IMR-90 (cell line): Measurements from ENCODE around the gene RIMBP2. TPM values are rescaled to one million over a fixed set of nuclear protein-coding genes. Genes with fewer than 3 reads are reported as not detected.

Experiments used
- ATAC-seq: fragments of 200-7000 bp; cut with Tn5 transposase; 2 replicates; pipeline ENCODE4 v1.9.1; 2020; ENCODE audit warnings: low read depth, mild to moderate bottlenecking, moderate library complexity
- BruUV-seq: library from RNA; stranded (reverse); fragments of 400-500 nt; replicated peaks from 2 replicates; lab custom pipeline; 2021; lab: Mats Ljungman, UMichigan
- CTCF ChIA-PET: fragments of 300-600 bp; formaldehyde crosslinking; extraction: SDS; loops from one replicate; lab custom pipeline; 2021; ENCODE audit warnings: antibody characterized with exemption; lab: Yijun Ruan, JAX
- POLR2A ChIA-PET: fragments of 300-600 bp; sonication (Branson Sonifier 250); formaldehyde crosslinking; loops from one replicate; lab custom pipeline; 2022; ENCODE audit warnings: antibody characterized with exemption; ENCODE audit not compliant: unreplicated experiment; lab: Charles Lee
- DNase-seq: peaks from one replicate; pipeline ENCODE4 v3.0.0; 2013
- H2AFZ ChIP-seq: replicated peaks from 2 replicates; pipeline ENCODE3; 2013; ENCODE audit warnings: low read length, mild to moderate bottlenecking; ENCODE audit not compliant: poor library complexity
- H2AK5ac ChIP-seq: 2 replicates; pipeline ENCODE4 v1.6.1; 2013; ENCODE audit warnings: low read depth, low read length, inconsistent platforms
- H2AK9ac ChIP-seq: replicated peaks from 2 replicates; pipeline ENCODE3; 2013; ENCODE audit warnings: mild to moderate bottlenecking, low read depth, low read length, moderate library complexity; ENCODE audit not compliant: poor library complexity
- H2BK120ac ChIP-seq: 2 replicates; pipeline ENCODE4 v1.6.1; 2013; ENCODE audit warnings: low read depth, low read length, inconsistent platforms
- H2BK15ac ChIP-seq: 3 replicates; pipeline ENCODE4 v1.6.1; 2013; ENCODE audit warnings: low read depth, low read length, inconsistent platforms
- H2BK20ac ChIP-seq: 2 replicates; pipeline ENCODE4 v1.6.1; 2013; ENCODE audit warnings: low read depth, mild to moderate bottlenecking, inconsistent platforms, low read length, moderate library complexity
- H2BK5ac ChIP-seq: 2 replicates; pipeline ENCODE4 v1.6.1; 2013; ENCODE audit warnings: mild to moderate bottlenecking, low read depth, low read length, inconsistent platforms; ENCODE audit not compliant: poor library complexity, severe bottlenecking
- H3K14ac ChIP-seq: replicated peaks from 2 replicates; pipeline ENCODE4 v1.6.1; 2013; ENCODE audit warnings: low read depth, low read length, inconsistent platforms
- H3K18ac ChIP-seq: 2 replicates; pipeline ENCODE4 v1.6.1; 2013; ENCODE audit warnings: low read depth, low read length, control low read depth
- H3K23ac ChIP-seq: 2 replicates; pipeline ENCODE4 v1.6.1; 2013; ENCODE audit warnings: low read depth, low read length, inconsistent platforms
- H3K27ac ChIP-seq: 2 replicates; pipeline ENCODE4 v1.5.1; 2013; ENCODE audit warnings: mild to moderate bottlenecking, control low read depth, low read length; ENCODE audit not compliant: insufficient read depth
- H3K27me3 ChIP-seq: 2 replicates; pipeline ENCODE4 v1.6.1; 2013; ENCODE audit warnings: low read length; ENCODE audit not compliant: control insufficient read depth, insufficient read depth
- H3K36me3 ChIP-seq: 2 replicates; pipeline ENCODE4 v1.6.1; 2013; ENCODE audit warnings: low read length, mixed read lengths; ENCODE audit not compliant: control insufficient read depth, insufficient read depth
- H3K4ac ChIP-seq: 2 replicates; pipeline ENCODE4 v1.6.1; 2013; ENCODE audit warnings: low read depth, low read length, inconsistent platforms
- H3K4me1 ChIP-seq: 2 replicates; pipeline ENCODE4 v1.6.1; 2013; ENCODE audit warnings: low read length, mixed read lengths; ENCODE audit not compliant: control insufficient read depth, insufficient read depth
- H3K4me2 ChIP-seq: 2 replicates; pipeline ENCODE4 v1.6.1; 2013; ENCODE audit warnings: low read depth, mild to moderate bottlenecking, control low read depth, low read length, moderate library complexity
- H3K4me3 ChIP-seq: 2 replicates; pipeline ENCODE4 v1.5.1; 2013; ENCODE audit warnings: low read depth, mild to moderate bottlenecking, control low read depth, low read length, moderate library complexity; ENCODE audit not compliant: insufficient read depth
- H3K56ac ChIP-seq: 2 replicates; pipeline ENCODE4 v1.6.1; 2013; ENCODE audit warnings: low read length, inconsistent platforms; ENCODE audit not compliant: insufficient read depth; ENCODE audit errors: extremely low read depth
- H3K79me1 ChIP-seq, 2 experiments: 2 replicates each; pipeline ENCODE4 v1.6.1; 2013; ENCODE audit warnings: low read length in 2 of 2, inconsistent platforms in 1 of 2, low read depth in 1 of 2
- H3K9ac ChIP-seq: 2 replicates; pipeline ENCODE4 v1.6.1; 2013; ENCODE audit warnings: low read depth, low read length, control low read depth
- H3K9me1 ChIP-seq: 2 replicates; pipeline ENCODE4 v1.6.1; 2013; ENCODE audit warnings: low read length, inconsistent platforms; ENCODE audit not compliant: insufficient read depth
- H3K9me3 ChIP-seq: 2 replicates; pipeline ENCODE4 v1.6.1; 2013; ENCODE audit warnings: low read length; ENCODE audit not compliant: control insufficient read depth, insufficient read depth
- H4K20me1 ChIP-seq: 2 replicates; pipeline ENCODE4 v1.6.1; 2013; ENCODE audit warnings: low read length, inconsistent platforms; ENCODE audit not compliant: insufficient read depth
- H4K5ac ChIP-seq: 2 replicates; pipeline ENCODE4 v1.6.1; 2013; ENCODE audit warnings: mild to moderate bottlenecking, low read depth, low read length, control low read depth
- H4K8ac ChIP-seq, 2 experiments: 2 replicates each; pipeline ENCODE4 v1.6.1; 2013; ENCODE audit warnings: low read depth in 2 of 2, low read length in 2 of 2, control low read depth in 1 of 2, inconsistent platforms in 1 of 2
- H4K91ac ChIP-seq: 2 replicates; pipeline ENCODE4 v1.6.1; 2013; ENCODE audit warnings: low read depth, low read length, inconsistent platforms; ENCODE audit not compliant: insufficient read depth
- BHLHE40 ChIP-seq: fragments of 150-350 bp; IDR thresholded peaks from 2 replicates; pipeline ENCODE4 v1.6.1; 2016; ENCODE audit warnings: mild to moderate bottlenecking, low read depth, low read length
- CEBPB ChIP-seq: IDR thresholded peaks from 2 replicates; pipeline ENCODE4 v1.6.1; 2012; ENCODE audit warnings: low read depth, low read length, improper control_type of control experiment
- CHD1 ChIP-seq: IDR thresholded peaks from 2 replicates; pipeline ENCODE4 v1.6.1; 2012; ENCODE audit warnings: low read depth, low read length, improper control_type of control experiment
- CTCF ChIP-seq: conservative IDR thresholded peaks from 2 replicates; pipeline ENCODE4 v1.5.1; 2012; ENCODE audit warnings: mild to moderate bottlenecking, low read depth, low read length, improper control_type of control experiment
- ELK1 ChIP-seq: fragments of 150-350 bp; IDR thresholded peaks from 2 replicates; pipeline ENCODE4 v1.6.1; 2016; ENCODE audit warnings: low read depth, mild to moderate bottlenecking, low read length, moderate library complexity, borderline replicate concordance
- FOS ChIP-seq: fragments of 150-350 bp; IDR thresholded peaks from 2 replicates; pipeline ENCODE4 v1.6.1; 2016; ENCODE audit warnings: low read depth, low read length
- MAZ ChIP-seq: IDR thresholded peaks from 2 replicates; pipeline ENCODE4 v1.6.1; 2012; ENCODE audit warnings: low read depth, mild to moderate bottlenecking, low read length, improper control_type of control experiment, moderate library complexity, borderline replicate concordance
- MXI1 ChIP-seq: IDR thresholded peaks from 2 replicates; pipeline ENCODE4 v1.6.1; 2012; ENCODE audit warnings: low read depth, mild to moderate bottlenecking, low read length, moderate library complexity, borderline replicate concordance
- NFE2L2 ChIP-seq: fragments of 150-350 bp; IDR thresholded peaks from 2 replicates; pipeline ENCODE4 v1.6.1; 2016; ENCODE audit warnings: low read depth, mild to moderate bottlenecking, low read length
- POLR2A ChIP-seq: IDR thresholded peaks from 2 replicates; pipeline ENCODE4 v1.6.1; 2012; ENCODE audit warnings: mild to moderate bottlenecking, low read depth, low read length
- RCOR1 ChIP-seq: IDR thresholded peaks from 2 replicates; pipeline ENCODE4 v1.6.1; 2012; ENCODE audit warnings: mild to moderate bottlenecking, low read length, improper control_type of control experiment; ENCODE audit not compliant: insufficient replicate concordance
- RFX5 ChIP-seq: IDR thresholded peaks from 2 replicates; pipeline ENCODE4 v1.8.0; 2012; ENCODE audit warnings: low read depth, mild to moderate bottlenecking, low read length, moderate library complexity
- SMC3 ChIP-seq: fragments of 150-350 bp; IDR thresholded peaks from 2 replicates; pipeline ENCODE4 v1.6.1; 2016; ENCODE audit warnings: low read depth, mild to moderate bottlenecking, antibody characterized with exemption, low read length, moderate library complexity
- USF2 ChIP-seq: fragments of 150-350 bp; IDR thresholded peaks from 2 replicates; pipeline ENCODE4 v1.6.1; 2017; ENCODE audit warnings: mild to moderate bottlenecking, antibody characterized with exemption, low read length, low read depth
- WGBS, 2 experiments: methylation state at CpG; one replicate each; pipeline versions ENCODE4 v1.1.5 to v1.1.7; 2013; ENCODE audit warnings: missing lambda C conversion rate in 2 of 2; ENCODE audit not compliant: insufficient read length in 1 of 2; ENCODE audit errors: extremely low coverage in 2 of 2; 5-methylcytosine and 5-hydroxymethylcytosine counted together
- dilution Hi-C: fragments of 300-500 bp; cut with HindIII; formaldehyde crosslinking; loops from one replicate; pipeline ENCODE4 v1.14.3; 2018; ENCODE audit warnings: low sequenced_read_pairs; ENCODE audit not compliant: unreplicated experiment
- in situ Hi-C: fragments of 300-500 bp; cut with MboI; formaldehyde crosslinking; loops from 3 replicates; pipeline ENCODE4 v1.14.3; 2019; ENCODE audit warnings: low sequenced_read_pairs, inconsistent platforms, mixed read lengths
- intact Hi-C: fragments of 100-400 bp; cut with micrococcal nuclease; formaldehyde crosslinking; loops from 2 replicates; pipeline ENCODE4 v1.10.0; 2022
- polyA plus RNA-seq, 3 experiments: library from polyadenylated mRNA; depleted of rRNA; stranded (reverse); fragments of >200 nt; gene quantifications; 2 replicates each; pipeline ENCODE4 v1.2.3, GENCODE V29; 2012; ENCODE audit warnings: low replicate concordance in 1 of 3
- total RNA-seq: library from RNA; depleted of rRNA; stranded (reverse); fragments of >200 nt; gene quantifications from 2 replicates; pipeline ENCODE4 v1.2.3, GENCODE V29; 2012

Gene RIMBP2
- total and polyA plus RNA-seq, 2 of the 4 experiments (the other 2 are of a cell fraction) = not detected

GRCh38 chr12:130592641-130593040 is 123.5 kb downstream of the RIMBP2 start:
- H4K8ac ChIP-seq = no peak overlapping the region
- no peaks in the 10 kb centered on the region for H3K36me3 ChIP-seq
- no peaks in the 10 kb centered on the region for H3K27me3 ChIP-seq
- H2BK20ac ChIP-seq = no peak overlapping the region
- no peak overlapping the region for H2AK9ac ChIP-seq
- in situ Hi-C loops (no loop called here), dilution Hi-C loops (no loop called here), intact Hi-C loops (no loop called here)
- no peak overlapping the region for H3K23ac ChIP-seq
- no peak overlapping the region for H3K4me3 ChIP-seq
- POLR2A ChIA-PET = no interaction called here
- no peak overlapping the region for H3K27ac ChIP-seq
- 78% methylated on average over 13 of the region's 23 CpGs; no CpG with 5 or more reads in 1 of the 2 experiments for WGBS, 2 experiments
- DNase-seq = no peak
- no peak overlapping the region for H2BK15ac ChIP-seq
- H3K18ac ChIP-seq = no peak overlapping the region
- no peak overlapping the region for H3K14ac ChIP-seq
- H3K4me1 ChIP-seq = no peaks in the 10 kb centered on the region
- ATAC-seq = no peak
- H2AFZ ChIP-seq = no peak overlapping the region
- no peaks in the 10 kb centered on the region for H3K79me1 ChIP-seq
- no peak overlapping the region for H3K4me2 ChIP-seq
- no peak overlapping the region for H4K91ac ChIP-seq
- no peak overlapping the region for H3K4ac ChIP-seq
- H2BK120ac ChIP-seq = no peak overlapping the region
- no TSS peak for BruUV-seq
- TF ChIP-seq ELK1 = no peak
- TF ChIP-seq FOS = no peak
- TF ChIP-seq POLR2A = no peak
- TF ChIP-seq CEBPB = no peak
- no peak for TF ChIP-seq SMC3
- no peak for TF ChIP-seq MXI1
- TF ChIP-seq USF2 = no peak
- no peak for TF ChIP-seq RCOR1
- TF ChIP-seq MAZ = no peak
- no peak for TF ChIP-seq CHD1
- no peak for TF ChIP-seq BHLHE40
- TF ChIP-seq CTCF = no peak
- no peak for TF ChIP-seq NFE2L2
- TF ChIP-seq RFX5 = no peak
- H2BK5ac ChIP-seq = no peak overlapping the region
- CTCF ChIA-PET = no interaction called here
- H3K56ac ChIP-seq = no peak overlapping the region
- H2AK5ac ChIP-seq = no peak overlapping the region
- H4K5ac ChIP-seq = no peak overlapping the region
- no peaks in the 10 kb centered on the region for H4K20me1 ChIP-seq
- no peaks in the 10 kb centered on the region for H3K9me1 ChIP-seq
- H3K9me3 ChIP-seq = peaks cover 36% of the 10 kb centered on the region
- no peak overlapping the region for H3K9ac ChIP-seq
